HAP-1 (cell line): Measurements from ENCODE around the gene BCL2L1.

Experiments used
- DNase-seq, 2 experiments: peaks; one replicate each; pipeline ENCODE4 v3.0.0-alpha.2; 2016 to 2020; ENCODE audit warnings: low spot score in 2 of 2
- H3K27me3 ChIP-seq: fragments of 250-450 bp; sonication (Bioruptor Pico); 2 replicates; pipeline ENCODE4 v1.5.1; 2020; ENCODE audit warnings: low read depth, mild to moderate bottlenecking, moderate library complexity
- H3K36me3 ChIP-seq: fragments of 250-450 bp; sonication (Bioruptor Pico); replicated peaks from 2 replicates; pipeline ENCODE4 v1.5.1; 2020; ENCODE audit warnings: mild to moderate bottlenecking
- H3K4me1 ChIP-seq: fragments of 250-450 bp; sonication (Bioruptor Pico); 2 replicates; pipeline ENCODE4 v1.5.1; 2020; ENCODE audit warnings: mild to moderate bottlenecking
- H3K4me3 ChIP-seq: fragments of 250-450 bp; sonication (Bioruptor Pico); 2 replicates; pipeline ENCODE4 v1.5.1; 2020; ENCODE audit warnings: mild to moderate bottlenecking, moderate library complexity
- H3K9me3 ChIP-seq: fragments of 250-450 bp; sonication (Bioruptor Pico); 2 replicates; pipeline ENCODE4 v1.5.1; 2020; ENCODE audit warnings: mild to moderate bottlenecking, moderate library complexity
- in situ Hi-C: fragments of 300-500 bp; cut with MboI; formaldehyde crosslinking; loops from 3 replicates; pipeline ENCODE4 v1.14.3; 2020; ENCODE audit warnings: low sequenced_read_pairs, inconsistent platforms, mixed read lengths

BCL2L1 gene

DNA sequence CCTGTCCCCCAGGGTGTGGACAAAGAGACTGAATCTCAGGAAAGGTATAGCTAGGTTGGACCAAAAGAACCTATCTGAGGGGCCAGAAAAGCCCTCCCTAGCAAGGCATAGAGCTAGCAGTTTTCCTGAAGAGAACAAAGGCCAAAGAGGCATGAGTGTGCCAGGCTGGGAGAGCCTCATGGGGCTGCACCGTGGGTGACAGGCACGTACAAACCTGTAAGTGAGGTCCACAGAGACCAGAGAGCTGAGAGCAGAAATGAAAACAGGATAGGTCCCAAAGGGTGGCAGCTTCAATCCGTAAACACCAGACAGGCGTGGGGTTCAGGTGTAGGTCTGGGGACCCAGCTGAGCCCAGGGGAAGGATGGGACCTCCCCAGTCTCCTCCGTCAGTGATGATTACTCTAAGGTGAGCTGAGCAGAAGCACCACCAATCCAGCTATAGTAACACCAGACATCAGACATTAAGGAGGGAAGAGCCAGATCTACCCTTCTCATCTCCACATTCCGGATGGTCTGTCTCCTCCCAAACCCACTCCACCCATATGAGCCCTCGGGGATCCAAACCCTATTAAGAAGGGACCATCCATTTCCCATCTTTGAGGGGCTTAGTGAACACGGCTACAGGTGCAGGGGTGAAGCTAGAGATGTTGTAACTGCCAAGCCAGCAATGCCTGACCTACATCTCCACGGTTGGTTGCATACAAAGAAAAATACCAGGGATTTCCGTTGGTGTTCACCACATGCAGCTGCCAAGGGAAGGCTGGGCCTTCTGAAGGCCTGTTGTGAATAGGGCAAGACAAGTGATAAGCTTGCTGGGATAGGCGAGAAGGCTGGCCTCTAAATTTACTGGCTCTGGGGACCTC, 38.3 kb downstream of the BCL2L1 start:
- in situ Hi-C loops, result no loop called here
- DNase-seq, result no peak
- Histone ChIP-seq H3K27me3 (no peaks in the 10 kb centered on the region), H3K4me3 (no peak overlapping the region), H3K9me3 (no peaks in the 10 kb centered on the region; the same call in 1 of the 2 replicates), H3K36me3 (peaks cover 15% of the 10 kb centered on the region), H3K4me1 (peaks cover 17% of the 10 kb centered on the region)

- no peak for DNase-seq
- H3K27me3 ChIP-seq, result no peaks in the 10 kb centered on the region
- H3K4me1 ChIP-seq, result peaks cover 31% of the 10 kb centered on the region
- in situ Hi-C loops, result no loop called here
- no peak overlapping the region for H3K4me3 ChIP-seq
- H3K36me3 ChIP-seq, result peaks cover 12% of the 10 kb centered on the region
- H3K9me3 ChIP-seq, result no peaks in the 10 kb centered on the region
Measured at GRCh38 chr20:31682927-31683326, 39.7 kb downstream of the BCL2L1 start.

GRCh38 chr20:31682352-31682751, 40.3 kb downstream of the BCL2L1 start:
- Histone ChIP-seq H3K4me1 (peaks cover 33% of the 10 kb centered on the region), H3K36me3 (peaks cover 12% of the 10 kb centered on the region), H3K4me3 (no peak overlapping the region), H3K27me3 (no peaks in the 10 kb centered on the region), H3K9me3 (no peaks in the 10 kb centered on the region)
- in situ Hi-C loops, result no loop called here
- no peak for DNase-seq

- in situ Hi-C loops, result no loop called here
- Histone ChIP-seq H3K4me3 (no peak overlapping the region), H3K4me1 (peaks cover 33% of the 10 kb centered on the region), H3K9me3 (no peaks in the 10 kb centered on the region), H3K27me3 (no peaks in the 10 kb centered on the region), H3K36me3 (peaks cover 7% of the 10 kb centered on the region)
- no peak for DNase-seq
Measured at GRCh38 chr20:31681769-31682168, 40.9 kb downstream of the BCL2L1 start.

- Histone ChIP-seq H3K9me3 (no peaks in the 10 kb centered on the region), H3K36me3 (peaks cover 9% of the 10 kb centered on the region), H3K4me3 (no peak overlapping the region), H3K4me1 (peaks cover 32% of the 10 kb centered on the region), H3K27me3 (no peaks in the 10 kb centered on the region)
- in situ Hi-C loops, result no loop called here
- no peak for DNase-seq
Measured at GRCh38 chr20:31681128-31681727, 41.4 kb downstream of the BCL2L1 start.

- Histone ChIP-seq H3K27me3 (no peaks in the 10 kb centered on the region), H3K36me3 (peaks cover 10% of the 10 kb centered on the region), H3K4me3 (no peak overlapping the region), H3K9me3 (no peaks in the 10 kb centered on the region), H3K4me1 (peaks cover 25% of the 10 kb centered on the region)
- no peak for DNase-seq
- in situ Hi-C loops, result no loop called here
Measured at GRCh38 chr20:31680286-31681127, 42.2 kb downstream of the BCL2L1 start.

DNA sequence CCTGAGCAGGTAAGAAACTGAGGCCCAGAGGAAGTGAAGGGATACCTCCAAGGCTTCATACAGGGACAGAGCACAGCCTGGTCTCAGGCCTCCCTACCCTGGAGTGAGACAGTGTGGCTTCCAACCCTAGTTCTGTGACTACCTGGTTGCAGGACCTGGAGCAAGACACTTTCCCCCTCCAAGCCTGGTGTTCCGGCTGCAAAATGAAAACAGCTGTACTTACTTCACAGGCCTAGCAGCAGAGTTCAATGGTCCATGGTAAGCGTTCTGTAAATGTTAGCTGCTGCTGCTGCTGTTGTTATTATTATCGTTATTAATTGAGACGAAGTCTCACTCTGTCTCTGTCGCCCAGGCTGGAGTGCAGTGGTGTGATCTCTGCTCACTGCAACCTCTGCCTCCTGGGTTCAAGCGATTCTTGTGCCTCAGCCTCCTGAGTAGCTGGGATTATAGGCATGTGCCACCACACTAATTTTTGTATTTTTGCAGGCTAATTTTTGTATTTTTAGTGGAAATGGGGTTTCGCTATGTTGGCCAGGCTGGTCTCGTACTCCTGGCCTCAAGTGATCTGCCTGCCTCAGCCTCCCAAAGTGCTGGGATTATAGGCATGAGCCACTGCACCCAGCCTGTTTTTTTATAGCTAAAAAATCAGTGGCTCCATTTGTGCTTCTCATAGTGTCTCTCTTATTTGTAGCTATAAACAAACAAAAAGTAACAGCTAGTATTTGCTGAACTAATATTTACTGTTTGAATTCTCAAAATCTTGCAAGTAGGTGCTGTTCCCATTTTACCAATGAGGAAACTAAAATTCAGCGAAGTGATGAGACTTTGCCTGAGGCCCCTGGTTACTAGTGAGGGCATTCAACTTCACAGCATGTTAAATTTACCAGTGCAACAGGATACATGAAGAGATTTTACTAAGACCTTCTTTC, 43.0 kb downstream of the BCL2L1 start:
- no peaks in the 10 kb centered on the region for H3K9me3 ChIP-seq
- peaks cover 20% of the 10 kb centered on the region for H3K4me1 ChIP-seq
- no peak for DNase-seq
- in situ Hi-C loops, result no loop called here
- peaks cover 9% of the 10 kb centered on the region for H3K36me3 ChIP-seq
- no peaks in the 10 kb centered on the region for H3K27me3 ChIP-seq
- no peak overlapping the region for H3K4me3 ChIP-seq

- H3K9me3 ChIP-seq, result no peaks in the 10 kb centered on the region
- in situ Hi-C loops, result no loop called here
- no peaks in the 10 kb centered on the region for H3K27me3 ChIP-seq
- H3K4me1 ChIP-seq, result peaks cover 20% of the 10 kb centered on the region
- H3K4me3 ChIP-seq, result no peak overlapping the region
- peaks cover 4% of the 10 kb centered on the region for H3K36me3 ChIP-seq
- DNase-seq, result peak; percentile 65 to 66
Measured at GRCh38 chr20:31678389-31679356, 44.0 kb downstream of the BCL2L1 start.

GRCh38 chr20:31677553-31678260, 45.0 kb downstream of the BCL2L1 start:
- no peak overlapping the region for H3K4me3 ChIP-seq
- peaks cover 20% of the 10 kb centered on the region for H3K4me1 ChIP-seq
- H3K9me3 ChIP-seq, result no peaks in the 10 kb centered on the region
- H3K36me3 ChIP-seq, result peaks cover 4% of the 10 kb centered on the region
- no peak for DNase-seq
- in situ Hi-C loops, result no loop called here
- H3K27me3 ChIP-seq, result no peaks in the 10 kb centered on the region

DNA sequence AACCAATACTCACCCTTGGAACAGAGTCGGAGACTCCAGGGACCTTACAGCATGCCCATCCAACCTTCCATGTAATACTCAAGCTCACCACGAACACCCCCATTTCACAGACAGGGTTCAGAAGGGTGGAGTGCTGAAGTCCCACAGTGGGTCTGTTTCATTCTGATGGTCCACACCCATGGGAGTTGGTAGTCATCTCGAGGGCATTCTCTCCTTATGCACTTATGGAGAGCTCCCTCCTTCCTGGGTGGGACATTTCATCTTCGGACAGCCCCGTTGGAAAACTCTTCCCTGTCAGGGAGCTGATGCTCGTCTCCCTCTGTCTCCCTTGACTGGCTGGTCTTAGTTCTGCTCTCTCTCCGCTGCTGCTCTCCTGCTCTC, 46.1 kb downstream of the BCL2L1 start:
- H3K9me3 ChIP-seq, result no peaks in the 10 kb centered on the region
- H3K4me3 ChIP-seq, result no peak overlapping the region
- in situ Hi-C loops, result no loop called here
- peaks cover 20% of the 10 kb centered on the region for H3K4me1 ChIP-seq
- no peak for DNase-seq
- peaks cover 4% of the 10 kb centered on the region for H3K36me3 ChIP-seq
- H3K27me3 ChIP-seq, result no peaks in the 10 kb centered on the region

DNA sequence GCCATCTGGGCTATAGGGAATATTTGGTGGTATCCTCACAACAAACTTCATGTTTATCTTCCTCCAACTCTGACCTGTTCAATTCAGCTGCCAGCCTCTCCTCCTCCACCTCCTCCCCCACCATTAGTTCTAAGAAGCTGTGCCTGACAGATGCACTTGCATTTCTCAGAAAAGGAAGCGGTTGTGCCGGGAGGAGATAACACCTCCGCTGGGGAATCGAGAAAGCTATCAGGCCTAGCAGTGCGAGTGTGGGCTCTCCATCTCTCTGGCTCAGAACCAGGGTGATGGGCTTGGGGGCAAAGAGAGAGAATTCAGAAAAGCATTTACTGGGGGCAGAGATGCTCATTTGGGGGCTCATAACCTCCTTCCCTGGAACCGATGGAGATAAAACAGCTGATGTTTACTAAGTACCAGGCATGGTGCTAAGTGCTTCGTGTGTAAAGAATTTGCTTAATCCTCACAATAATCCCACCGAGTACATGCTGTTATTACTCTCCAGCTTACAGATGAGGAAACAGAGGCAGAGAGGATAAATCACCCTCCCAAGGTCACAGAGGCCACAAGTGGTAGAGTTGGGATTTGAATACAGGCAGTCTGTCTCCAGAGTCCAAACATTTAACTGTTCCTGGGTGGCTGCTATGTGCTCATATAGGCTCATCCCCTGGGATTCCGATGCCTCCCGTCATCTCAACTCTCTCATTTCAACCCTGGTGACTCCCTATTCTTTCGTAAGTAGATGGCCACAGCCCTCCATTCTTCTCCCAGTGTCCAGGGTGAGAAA, 46.6 kb downstream of the BCL2L1 start:
- H3K36me3 ChIP-seq, result peaks cover 4% of the 10 kb centered on the region
- in situ Hi-C loops, result no loop called here
- no peak overlapping the region for H3K4me3 ChIP-seq
- no peak for DNase-seq
- H3K27me3 ChIP-seq, result no peaks in the 10 kb centered on the region
- peaks cover 20% of the 10 kb centered on the region for H3K4me1 ChIP-seq
- no peaks in the 10 kb centered on the region for H3K9me3 ChIP-seq
